HG03558 (cell line): ENCODE results near the gene TMEM26.

ENCODE experiments used
- ATAC-seq: cut with Tn5 transposase; IDR thresholded peaks from one replicate; pipeline ENCODE4 v1.9.1; 2021; ENCODE audit warnings: moderate number of reproducible peaks; ENCODE audit not compliant: unreplicated experiment; ENCODE audit errors: extremely low read depth

TMEM26 gene

DNA sequence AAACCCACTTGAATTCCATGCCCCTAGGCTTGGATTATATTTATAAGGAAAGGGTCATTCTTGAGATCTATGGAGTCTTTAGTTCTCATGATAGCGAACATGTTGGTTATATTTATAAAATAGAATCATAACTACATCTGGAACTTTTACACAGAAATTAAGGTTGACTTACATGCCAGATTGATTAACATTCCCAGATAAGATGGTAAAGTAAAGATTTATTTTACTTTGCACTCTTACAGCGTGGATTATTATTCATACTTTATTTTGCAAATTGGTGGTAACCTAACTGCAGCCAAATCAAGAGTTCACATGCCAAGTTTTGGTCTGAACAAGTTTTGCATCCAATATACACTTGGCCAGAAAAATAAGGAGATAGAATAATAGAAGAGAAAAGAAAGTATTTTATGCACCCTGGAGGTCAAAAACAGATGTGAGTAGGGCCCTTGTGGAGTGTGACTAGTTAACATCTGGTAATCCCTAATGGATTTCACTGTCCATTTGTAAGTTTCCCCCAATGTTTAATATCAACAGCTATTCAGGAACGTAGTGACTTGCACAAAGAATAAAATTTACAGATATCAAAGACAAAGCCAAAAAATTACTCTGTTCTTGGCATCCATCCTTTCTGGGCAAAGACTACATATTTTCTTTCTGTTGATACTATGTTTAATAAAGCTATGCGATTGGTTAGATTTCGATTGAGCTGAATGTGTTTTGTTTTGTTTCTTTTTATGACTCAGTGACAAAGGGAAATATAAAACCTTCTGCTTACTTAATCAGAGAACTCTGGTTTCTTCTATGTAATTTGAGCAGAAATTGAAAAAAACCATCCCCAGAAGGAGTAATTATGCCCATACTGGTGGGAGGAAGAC is 10.1 kb upstream of the TMEM26 start:
- ATAC-seq: no peak

DNA sequence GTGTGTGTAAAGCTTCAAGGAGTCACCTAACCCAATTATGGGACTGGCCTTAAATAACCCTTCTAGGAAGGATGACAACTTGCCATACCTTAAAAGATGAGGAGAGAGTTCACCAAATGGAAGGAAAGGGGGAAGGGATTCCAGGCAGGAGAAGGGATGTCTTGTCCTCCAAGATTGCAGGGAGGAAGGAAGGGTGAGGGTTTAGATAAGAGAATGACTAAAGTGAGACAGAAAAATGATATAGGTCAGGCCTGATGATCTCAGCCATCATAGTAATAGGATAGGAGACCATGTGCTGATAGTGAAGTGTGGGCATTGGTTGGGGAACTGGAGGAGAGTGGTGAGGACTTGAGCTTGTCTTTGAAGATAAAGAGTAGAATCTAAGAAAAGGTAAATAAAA is 7.7 kb upstream of the TMEM26 start:
- no peak for ATAC-seq

DNA sequence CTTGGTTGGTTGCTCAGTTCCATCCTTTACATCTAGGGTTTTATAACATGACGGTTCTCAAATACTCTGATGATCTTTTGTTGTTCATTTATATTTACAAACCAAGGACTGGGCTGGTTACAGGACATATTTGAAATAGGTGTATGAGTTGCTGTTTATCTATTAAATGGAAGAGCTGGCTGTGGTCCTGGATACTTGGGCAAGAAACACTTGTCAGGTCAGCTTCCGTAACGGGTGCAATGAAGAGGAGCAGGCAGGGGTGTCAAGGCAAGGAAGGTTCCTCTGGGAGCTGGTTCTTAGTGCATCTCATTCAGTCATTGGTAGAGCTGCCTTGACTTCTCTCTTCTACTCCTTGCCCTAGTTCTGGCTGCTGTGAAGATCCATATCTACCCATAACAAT is 4.8 kb upstream of the TMEM26 start:
- ATAC-seq: no peak

DNA sequence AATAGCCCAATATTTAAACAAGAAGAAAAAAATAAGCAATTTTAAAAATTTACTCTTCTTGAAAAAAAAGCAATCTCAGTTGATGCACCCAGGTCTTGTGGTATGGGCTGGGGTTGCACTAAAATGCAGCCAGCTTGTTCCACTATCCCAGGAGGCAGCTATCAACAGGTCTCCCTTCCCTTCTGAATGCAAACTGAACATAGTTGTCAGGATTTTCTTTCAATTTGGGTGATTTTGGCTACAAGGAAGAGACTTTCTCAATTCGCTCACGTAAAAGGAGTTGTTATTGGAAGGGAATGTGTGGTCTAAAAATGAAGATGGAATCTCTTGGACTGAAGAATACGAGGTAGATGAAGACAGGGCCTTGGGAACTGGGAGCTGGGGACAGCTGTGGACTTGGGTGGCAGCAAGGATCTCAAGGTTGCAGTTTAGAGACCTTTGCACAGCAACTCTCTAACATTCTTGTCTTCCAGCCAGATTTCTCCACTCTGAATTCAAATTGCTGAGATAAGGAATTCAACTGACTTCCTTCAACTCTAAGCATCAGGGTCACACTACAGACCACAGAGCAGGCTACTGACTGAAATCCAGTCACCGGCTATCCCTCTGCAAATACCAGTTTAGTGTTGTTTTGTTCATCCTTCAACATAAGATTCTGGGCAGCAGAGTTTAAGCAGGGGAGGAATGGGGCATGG is 3.1 kb upstream of the TMEM26 start:
- no peak for ATAC-seq

DNA sequence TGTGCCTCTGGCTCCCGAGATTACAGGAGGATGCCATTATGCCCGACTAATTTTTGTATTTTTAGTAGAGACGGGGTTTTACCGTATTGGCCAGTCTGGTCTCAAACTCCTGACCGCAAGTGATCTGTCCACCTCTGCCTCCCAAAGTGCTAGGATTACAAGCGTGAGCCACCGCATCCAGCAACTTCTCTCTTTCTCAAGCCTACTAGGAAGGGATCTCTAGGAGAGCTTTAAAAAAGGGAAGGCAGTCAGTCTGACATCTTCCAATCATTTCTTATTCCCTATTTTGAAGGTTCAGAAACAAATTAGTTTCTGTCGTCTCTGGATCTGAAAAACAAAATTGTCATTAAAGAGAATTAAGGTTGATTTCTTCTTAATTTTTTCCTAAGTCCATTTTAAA is 2.5 kb upstream of the TMEM26 start:
- ATAC-seq: no peak

DNA sequence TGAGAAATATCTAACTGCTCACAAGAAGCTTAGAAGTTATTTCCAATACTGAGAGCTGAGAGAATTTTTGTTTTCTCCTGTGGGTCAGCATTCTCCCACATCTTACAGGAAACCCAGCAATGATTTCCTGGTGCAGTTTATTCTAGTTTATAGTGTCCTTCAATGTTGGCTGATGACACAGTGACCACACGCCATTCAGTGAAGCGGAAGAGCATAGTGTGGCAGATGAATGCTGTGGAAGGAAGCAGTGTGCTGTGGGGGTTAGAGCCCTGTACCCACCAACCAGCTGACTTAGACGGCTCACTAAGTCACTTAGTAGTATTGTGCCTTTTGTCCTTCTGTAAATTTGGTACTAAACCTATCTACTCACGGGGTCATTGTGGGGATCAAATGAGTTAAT is 1.4 kb upstream of the TMEM26 start:
- no peak for ATAC-seq

DNA sequence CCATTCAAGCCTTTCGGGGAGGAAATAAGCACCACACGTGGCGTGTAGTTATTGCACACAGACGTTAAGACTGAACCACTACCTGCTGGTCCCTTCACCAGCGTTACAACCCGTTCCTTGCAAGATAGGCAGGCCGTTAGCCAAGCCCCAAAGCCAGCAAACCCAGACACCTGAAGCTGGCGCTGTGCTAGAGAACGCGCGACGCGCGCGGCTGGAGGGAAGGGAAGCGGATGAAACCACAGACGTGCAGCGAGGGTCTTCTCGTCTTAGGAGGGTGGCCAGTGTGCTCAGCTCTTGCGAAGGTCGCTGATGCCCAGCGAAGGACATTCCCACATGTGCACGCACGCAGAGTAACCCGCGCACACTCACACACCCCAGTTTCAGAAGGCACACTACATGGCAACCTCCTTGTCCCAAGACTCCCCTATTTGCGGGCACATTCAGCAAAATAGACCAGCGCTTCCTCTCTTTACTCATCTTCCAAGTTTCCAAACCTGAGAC is 980 bp downstream of the TMEM26 start:
- no peak for ATAC-seq

DNA sequence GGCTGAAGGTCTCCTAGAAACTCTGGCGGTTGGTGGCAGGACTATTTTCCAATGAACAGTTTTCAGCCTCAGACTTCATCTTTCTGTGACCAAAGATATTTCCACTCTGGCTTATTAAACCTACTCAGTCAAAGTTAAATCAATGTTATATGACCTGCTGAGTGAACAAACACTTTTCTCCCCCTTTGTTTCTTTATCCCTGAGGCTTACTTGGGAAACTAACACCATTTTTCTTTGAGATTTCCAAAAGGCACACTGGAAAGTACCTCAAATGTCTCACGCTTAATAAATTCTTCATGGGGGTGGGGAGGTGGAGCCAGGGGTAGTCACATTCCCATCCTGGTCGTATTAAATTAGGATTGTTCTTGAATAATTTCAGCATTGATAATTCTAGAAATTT is 1.8 kb downstream of the TMEM26 start:
- no peak for ATAC-seq

DNA sequence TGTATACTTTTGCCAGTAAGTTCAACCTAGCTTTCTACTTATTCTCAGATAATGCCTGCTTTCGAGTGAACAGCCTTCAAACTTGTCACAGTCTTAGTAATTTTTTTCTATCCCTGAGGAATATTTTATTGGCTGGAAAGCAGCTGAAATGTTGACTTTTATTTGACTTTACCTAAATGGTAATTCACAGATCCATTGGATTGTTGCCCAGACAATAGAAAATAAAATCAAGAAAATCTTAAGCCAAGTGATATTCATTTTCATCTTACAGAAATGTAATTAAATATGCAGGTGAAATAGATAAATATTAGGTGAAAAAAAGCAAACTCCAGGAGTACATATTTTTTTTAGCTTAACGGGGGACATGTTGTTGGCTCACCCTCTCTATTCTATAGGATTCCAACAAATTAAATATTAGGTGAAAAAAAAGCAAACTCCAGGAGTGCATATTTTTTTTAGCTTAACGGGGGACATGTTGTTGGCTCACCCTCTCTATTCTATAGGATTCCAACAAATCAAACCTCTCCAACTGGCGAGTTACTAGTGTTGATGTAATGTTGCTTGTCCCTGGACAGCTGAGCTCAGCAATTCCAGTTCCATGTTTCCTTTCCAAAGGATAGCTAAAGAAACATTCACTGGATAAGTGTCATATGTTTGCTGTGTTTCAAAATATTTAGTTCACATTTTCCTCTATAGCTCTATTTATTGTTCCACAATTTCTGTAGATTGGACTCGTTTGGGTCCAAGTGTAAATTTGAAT is 4.2 kb downstream of the TMEM26 start:
- ATAC-seq: no peak

DNA sequence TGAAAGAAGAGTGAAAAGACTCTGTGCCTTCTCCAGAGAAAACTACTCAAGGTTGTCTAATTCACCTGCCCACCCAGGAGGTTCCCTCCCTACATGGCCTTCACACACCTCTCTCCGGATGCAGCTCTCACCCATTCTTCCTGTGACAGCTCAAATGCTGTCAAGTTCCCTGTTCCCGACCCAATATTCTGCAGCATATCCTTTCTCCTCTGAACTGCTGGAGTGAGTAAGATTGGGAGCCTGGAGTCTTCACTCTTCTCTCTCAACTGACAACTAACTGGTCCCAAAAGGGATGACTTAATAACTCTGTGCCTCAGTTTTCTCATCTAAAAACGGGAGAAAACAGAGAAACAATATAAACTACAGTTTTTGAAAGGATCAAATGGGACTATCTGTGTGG is 5.1 kb downstream of the TMEM26 start:
- ATAC-seq: no peak

DNA sequence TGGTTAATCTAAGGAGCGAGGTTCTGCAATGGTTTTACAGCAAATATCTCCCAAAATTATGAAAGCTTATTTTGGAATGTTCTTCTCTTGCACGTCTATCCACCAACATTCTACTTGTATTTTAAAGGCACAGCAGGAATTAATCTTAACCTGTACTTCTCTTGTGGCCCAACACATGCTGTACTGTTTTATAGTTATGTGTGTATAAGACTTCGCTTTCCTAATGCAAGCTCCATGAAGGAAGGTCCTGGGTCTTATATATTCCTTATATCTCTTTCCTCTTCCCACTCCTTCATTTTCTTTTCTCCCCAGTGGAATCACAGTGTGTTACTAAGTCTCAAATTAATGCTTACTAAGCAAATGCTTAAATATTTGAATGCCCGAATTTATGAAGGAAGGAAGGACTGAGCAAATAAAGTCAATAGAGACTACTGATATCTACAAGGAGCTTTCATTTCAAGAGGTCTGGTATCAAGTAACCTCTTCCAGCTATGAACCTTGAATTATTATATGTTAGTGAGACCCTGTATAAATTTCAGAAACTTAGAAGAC is 14.0 kb downstream of the TMEM26 start:
- no peak for ATAC-seq

DNA sequence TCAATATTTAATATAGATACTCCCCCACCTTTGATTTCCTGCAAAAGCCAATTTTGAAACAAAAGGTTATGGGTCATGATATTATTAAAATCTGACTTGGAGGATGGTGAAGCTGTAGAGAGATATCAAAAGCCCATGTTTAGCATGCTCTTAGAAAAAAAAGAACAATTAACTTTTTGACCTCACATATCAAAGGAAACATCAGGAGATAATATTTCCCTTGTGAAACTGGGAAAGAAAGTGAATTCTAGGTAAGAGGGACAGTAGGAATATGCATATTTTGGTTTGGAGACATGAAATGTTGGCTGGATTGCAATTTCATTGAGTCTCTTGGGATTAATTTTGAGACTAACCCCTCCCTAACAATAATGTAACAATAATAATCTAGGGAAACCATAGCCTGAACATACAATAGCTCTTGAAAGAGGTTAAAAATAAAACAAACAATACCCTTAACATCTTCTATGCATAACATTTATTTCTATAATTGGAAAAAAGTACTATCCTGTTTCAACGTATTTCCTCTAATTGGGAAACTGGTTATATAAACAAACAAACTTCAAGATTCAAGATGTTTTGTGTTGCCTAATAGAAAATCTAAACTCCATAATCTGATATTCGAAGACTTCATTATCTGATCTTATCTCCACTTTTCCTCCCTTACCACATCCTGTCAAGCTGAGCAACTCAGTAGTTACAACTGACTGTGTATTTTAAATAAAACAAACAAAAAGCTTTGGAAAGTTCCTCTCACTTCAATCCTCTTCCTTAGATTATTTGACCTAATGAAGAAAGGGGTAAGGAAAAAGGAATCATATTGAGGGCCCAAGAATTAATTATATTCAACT is 14.8 kb downstream of the TMEM26 start:
- ATAC-seq: no peak

DNA sequence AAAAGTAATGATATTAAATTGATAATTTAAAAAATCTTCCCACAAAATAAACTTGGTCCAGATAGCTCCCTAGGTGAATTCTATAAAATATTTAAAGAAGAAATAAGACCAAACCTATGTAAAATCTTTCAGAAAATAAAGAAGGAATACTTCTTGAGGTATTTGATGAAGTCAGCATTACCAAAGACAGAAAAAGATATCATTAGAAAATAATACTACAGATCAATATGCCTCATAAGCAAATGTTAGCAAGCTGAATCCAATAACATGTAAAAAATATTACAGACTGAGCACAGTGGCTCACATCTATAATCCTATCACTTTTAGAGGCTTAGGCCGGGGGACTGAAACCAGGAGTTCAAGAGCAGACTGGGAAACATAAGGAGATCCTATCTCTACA is 30.0 kb downstream of the TMEM26 start:
- ATAC-seq: no peak

DNA sequence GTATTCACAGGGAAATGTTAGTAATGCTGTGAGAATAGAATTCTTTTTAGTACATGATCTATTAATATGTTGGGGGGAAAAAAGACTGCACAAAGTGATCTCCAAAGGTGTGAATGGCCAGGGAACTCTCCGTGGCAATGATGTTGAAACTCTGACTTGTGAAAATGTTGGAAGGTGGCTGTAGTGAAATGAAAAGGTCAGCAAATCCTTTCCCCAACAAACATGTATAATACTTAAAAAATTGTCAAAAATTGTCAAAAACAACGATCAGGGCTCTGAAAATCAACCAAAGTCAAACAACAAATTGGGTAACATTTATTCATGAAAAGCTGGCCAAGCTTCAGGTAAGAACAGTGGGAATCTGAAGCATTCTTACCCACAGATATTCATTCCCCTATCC is 35.5 kb downstream of the TMEM26 start:
- ATAC-seq: no peak

DNA sequence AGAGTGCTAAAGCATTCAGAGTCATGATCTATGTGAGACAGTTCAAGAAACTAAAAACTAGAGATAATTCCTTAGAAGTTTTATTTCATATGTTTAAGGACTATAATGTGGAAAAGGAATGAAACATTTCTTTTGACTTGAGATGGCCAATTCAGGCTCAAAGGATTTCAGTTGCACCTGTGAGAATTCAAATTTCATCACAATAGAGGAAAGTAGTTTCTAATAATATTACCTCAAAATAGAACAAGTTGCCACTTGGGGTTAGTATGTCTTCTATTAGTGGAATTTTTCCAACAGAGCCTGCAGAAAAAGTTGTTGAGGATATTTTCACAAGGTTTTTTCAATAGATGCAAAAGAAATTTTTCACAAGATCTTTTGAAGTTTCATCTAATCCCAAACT is 37.4 kb downstream of the TMEM26 start:
- no peak for ATAC-seq

DNA sequence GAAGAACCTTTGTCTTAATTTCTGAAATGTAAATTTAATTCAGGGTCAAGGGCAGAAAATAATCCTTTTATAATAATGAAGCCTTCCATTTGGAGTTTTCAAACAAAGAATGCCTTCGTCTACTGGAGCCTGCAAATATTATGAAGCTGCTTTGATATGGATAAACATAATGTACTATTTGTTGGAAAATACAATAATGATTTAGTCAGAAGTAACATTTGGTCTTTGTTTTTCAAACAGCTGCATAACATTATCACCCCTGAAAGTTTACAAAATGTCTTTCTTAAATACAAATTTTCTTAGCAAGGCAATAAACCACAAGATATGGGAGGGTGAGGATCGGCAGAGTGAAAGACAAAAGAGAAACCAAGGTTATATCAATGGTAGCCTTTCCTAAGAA is 41.5 kb downstream of the TMEM26 start:
- ATAC-seq: no peak

DNA sequence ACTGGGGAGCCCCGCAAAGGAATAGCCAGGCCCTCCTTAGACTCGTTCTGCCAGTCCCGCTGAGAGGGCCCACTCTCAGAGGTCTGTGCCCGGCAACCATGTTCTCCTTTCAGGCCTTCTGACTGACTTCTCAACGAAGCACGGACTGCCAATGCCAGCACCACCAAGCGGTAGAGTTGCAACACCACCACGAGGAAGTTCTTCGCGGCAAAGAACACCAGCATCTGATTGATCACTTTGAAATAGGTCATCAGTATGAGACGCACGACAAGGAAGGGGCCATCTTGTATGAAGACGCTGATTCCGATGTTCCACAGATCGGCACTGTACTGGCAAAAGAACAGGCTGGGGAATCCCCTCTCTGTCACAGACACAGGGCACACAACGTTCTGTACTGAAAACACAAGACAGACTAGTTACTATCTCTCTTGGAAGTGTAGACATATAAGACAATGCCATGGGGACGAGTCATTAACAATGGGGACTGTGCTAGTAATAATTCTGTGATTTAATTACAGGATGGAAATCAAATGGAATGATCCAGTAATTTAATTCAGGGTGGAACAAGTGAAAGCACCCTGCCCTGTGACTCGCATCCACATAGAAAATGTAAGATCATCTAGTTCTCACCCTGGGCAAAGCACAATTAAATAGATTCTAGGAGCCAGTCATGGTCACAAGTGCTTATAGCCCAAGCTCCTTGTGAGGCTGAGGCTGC is 42.7 kb downstream of the TMEM26 start:
- no peak for ATAC-seq

DNA sequence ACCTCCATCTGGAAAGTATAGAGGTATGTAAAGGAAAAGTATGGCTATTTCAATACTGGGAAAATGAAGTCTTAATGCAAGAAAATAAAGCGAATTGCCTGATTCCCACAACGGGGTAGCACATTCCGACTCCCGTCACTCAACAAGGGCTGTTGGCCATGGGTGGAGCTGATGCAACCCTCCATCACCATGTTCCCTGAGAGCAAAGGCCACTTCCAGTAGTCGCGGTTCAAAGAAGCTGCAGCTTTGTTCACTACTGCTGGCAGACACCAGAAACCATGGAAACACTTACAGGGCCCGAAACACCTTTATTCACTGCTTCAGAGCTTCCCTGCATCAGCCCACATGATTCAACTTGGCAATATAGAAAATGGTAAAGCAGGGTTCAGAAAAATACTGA is 44.0 kb downstream of the TMEM26 start:
- no peak for ATAC-seq

DNA sequence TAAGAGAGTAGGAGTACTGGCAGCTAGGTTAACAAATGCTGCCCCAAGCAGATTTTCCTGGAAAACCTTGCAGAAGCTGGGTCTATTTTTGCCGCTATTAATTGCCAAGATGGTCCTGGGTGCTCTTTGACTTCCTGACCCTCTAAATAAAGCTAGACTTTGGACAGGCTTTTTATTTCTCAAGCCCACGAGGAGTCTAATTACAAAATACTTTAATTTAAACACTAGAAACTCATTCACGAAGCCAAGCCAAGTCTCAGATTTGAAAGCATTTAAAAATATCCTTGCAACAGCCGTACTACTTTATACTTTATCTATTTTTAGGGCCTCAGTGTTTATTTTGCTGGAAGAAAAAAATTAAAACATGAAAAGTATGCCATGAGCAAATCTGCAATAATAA is 45.1 kb downstream of the TMEM26 start:
- ATAC-seq: no peak
